Measurements from ENCODE around the gene SLC25A21. TPM values are rescaled to one million over a fixed set of nuclear protein-coding genes. Genes with fewer than 3 reads are reported as not detected.

The SLC25A21 gene
- total and polyA plus RNA-seq, 2 experiments from 2014 or later, result 10.6 to 12.1 TPM

DNA sequence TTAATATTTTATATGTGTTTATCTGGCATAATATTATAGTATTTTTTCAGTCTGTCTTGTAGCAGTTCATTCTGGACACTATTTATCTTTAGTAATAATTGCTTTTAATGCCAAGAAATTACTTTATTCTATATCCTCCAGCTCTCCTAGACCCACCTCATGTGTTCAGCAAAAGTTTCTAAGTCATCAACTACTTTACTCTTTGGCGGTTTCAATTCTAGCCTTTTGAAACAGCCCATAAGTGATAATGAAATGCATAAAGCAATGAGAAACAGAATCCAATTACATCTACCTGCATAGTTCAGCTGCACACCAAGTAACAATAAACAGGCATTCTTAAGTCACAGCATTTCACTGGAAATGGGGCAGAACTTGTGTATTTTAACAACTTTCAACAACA lies 225.5 kb downstream of the SLC25A21 start:
- Mint-ChIP-seq H3K27me3 (ENCODE audit: insufficient read depth, low read depth, poor library complexity) (no peaks in the 10 kb centered on the region), H3K4me1 (peaks cover 12% of the 10 kb centered on the region; the same call in 2 of the 3 replicates), H3K9me3 (no peaks in the 10 kb centered on the region), H3K27ac (no peak overlapping the region), H3K4me3 (no peak overlapping the region), H3K36me3 (ENCODE audit: low read depth) (no peaks in the 10 kb centered on the region)
- H3K79me2 ChIP-seq (replicated peaks; ENCODE audit: insufficient read depth), result no peaks in the 10 kb centered on the region
- no peak overlapping the region for H3K27ac ChIP-seq (ENCODE audit: low read depth)
- no peaks in the 10 kb centered on the region for H3K9me2 ChIP-seq (ENCODE audit: insufficient read depth)
- no peak overlapping the region for H2AFZ ChIP-seq
- H3K4me1 ChIP-seq (ENCODE audit: insufficient read depth), result peaks cover 14% of the 10 kb centered on the region
- H3K36me3 ChIP-seq (ENCODE audit: insufficient read depth), result no peaks in the 10 kb centered on the region
- ATAC-seq (no peak), DNase-seq (ENCODE audit: low spot score) (no peak)
- no peak overlapping the region for H3K4me2 ChIP-seq
- H3F3A ChIP-seq (replicated peaks; ENCODE audit: low read depth), result no peaks in the 10 kb centered on the region
- no peak overlapping the region for H3K4me3 ChIP-seq
- no peaks in the 10 kb centered on the region for H4K20me1 ChIP-seq (replicated peaks; ENCODE audit: insufficient read depth)
- H3K27me3 ChIP-seq (ENCODE audit: insufficient read depth), result no peaks in the 10 kb centered on the region
- no peak for TF ChIP-seq NANOG (IDR thresholded peaks at IDR 0.05; ENCODE audit: borderline replicate concordance)
- no peak for TF ChIP-seq EZH2 (IDR thresholded peaks at IDR 0.05; ENCODE audit: low read depth, unreplicated experiment)
- TF ChIP-seq CREB1 (CRISPR knock-in tag; IDR thresholded peaks at IDR 0.05; ENCODE audit: low read depth), result no peak
- no peak for TF ChIP-seq ZNF114 (CRISPR knock-in tag; IDR thresholded peaks at IDR 0.05)

DNA sequence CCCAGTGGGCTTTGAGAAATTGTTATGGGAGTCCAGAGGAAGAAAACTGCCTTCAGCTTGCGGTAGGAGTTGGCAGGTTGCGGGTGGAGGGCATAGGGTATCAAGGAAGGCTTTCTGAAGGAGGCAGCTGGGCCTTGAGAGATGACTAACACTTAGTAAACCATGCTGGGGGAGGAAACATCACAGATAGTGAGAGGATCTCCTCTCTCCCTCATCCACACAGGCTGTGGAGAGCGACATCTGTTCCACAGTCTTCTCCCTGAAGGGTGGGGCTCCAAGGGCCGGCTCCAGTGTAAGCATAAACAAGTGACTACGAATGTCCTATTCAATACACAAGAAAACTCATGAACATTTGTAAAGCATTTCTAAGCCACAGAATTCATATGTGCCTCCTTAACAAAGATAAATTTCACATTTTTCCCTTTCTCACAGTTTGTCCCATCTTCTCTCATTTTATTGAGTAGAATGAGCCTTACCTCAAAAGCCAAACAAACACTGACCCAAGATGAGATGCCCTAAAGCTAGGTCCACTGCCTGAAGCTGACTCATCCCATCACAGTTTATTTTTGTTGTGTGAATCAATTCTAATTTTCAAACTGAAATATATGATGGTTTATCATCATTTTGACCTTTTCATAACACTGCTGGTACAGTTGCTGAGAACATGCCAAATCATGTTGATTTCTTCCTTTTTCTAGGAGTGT lies 227.9 kb downstream of the SLC25A21 start:
- H3K36me3 ChIP-seq (ENCODE audit: insufficient read depth), result no peaks in the 10 kb centered on the region
- no peaks in the 10 kb centered on the region for H3K4me1 ChIP-seq (ENCODE audit: insufficient read depth)
- TF ChIP-seq, protein P1, sequence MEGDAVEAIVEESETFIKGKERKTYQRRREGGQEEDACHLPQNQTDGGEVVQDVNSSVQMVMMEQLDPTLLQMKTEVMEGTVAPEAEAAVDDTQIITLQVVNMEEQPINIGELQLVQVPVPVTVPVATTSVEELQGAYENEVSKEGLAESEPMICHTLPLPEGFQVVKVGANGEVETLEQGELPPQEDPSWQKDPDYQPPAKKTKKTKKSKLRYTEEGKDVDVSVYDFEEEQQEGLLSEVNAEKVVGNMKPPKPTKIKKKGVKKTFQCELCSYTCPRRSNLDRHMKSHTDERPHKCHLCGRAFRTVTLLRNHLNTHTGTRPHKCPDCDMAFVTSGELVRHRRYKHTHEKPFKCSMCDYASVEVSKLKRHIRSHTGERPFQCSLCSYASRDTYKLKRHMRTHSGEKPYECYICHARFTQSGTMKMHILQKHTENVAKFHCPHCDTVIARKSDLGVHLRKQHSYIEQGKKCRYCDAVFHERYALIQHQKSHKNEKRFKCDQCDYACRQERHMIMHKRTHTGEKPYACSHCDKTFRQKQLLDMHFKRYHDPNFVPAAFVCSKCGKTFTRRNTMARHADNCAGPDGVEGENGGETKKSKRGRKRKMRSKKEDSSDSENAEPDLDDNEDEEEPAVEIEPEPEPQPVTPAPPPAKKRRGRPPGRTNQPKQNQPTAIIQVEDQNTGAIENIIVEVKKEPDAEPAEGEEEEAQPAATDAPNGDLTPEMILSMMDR (conservative IDR thresholded peaks at IDR 0.05; ENCODE audit: low read depth in 2 of 2), result no peak
- TF ChIP-seq EZH2 (IDR thresholded peaks at IDR 0.05; ENCODE audit: low read depth, unreplicated experiment) (no peak), EZH2phosphoT487 (IDR thresholded peaks at IDR 0.05; ENCODE audit: unreplicated experiment) (no peak), CREB1 (CRISPR knock-in tag; IDR thresholded peaks at IDR 0.05; ENCODE audit: low read depth) (no peak)
- TF ChIP-seq, protein P2, sequence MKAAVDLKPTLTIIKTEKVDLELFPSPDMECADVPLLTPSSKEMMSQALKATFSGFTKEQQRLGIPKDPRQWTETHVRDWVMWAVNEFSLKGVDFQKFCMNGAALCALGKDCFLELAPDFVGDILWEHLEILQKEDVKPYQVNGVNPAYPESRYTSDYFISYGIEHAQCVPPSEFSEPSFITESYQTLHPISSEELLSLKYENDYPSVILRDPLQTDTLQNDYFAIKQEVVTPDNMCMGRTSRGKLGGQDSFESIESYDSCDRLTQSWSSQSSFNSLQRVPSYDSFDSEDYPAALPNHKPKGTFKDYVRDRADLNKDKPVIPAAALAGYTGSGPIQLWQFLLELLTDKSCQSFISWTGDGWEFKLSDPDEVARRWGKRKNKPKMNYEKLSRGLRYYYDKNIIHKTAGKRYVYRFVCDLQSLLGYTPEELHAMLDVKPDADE (IDR thresholded peaks at IDR 0.05), result no peak
- TF ChIP-seq, protein P3, sequence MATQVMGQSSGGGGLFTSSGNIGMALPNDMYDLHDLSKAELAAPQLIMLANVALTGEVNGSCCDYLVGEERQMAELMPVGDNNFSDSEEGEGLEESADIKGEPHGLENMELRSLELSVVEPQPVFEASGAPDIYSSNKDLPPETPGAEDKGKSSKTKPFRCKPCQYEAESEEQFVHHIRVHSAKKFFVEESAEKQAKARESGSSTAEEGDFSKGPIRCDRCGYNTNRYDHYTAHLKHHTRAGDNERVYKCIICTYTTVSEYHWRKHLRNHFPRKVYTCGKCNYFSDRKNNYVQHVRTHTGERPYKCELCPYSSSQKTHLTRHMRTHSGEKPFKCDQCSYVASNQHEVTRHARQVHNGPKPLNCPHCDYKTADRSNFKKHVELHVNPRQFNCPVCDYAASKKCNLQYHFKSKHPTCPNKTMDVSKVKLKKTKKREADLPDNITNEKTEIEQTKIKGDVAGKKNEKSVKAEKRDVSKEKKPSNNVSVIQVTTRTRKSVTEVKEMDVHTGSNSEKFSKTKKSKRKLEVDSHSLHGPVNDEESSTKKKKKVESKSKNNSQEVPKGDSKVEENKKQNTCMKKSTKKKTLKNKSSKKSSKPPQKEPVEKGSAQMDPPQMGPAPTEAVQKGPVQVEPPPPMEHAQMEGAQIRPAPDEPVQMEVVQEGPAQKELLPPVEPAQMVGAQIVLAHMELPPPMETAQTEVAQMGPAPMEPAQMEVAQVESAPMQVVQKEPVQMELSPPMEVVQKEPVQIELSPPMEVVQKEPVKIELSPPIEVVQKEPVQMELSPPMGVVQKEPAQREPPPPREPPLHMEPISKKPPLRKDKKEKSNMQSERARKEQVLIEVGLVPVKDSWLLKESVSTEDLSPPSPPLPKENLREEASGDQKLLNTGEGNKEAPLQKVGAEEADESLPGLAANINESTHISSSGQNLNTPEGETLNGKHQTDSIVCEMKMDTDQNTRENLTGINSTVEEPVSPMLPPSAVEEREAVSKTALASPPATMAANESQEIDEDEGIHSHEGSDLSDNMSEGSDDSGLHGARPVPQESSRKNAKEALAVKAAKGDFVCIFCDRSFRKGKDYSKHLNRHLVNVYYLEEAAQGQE (IDR thresholded peaks at IDR 0.05; ENCODE audit: unreplicated experiment), result no peak
- H3K9me2 ChIP-seq (ENCODE audit: insufficient read depth), result no peaks in the 10 kb centered on the region
- no peak overlapping the region for H3K4me3 ChIP-seq
- H3K4me1 Mint-ChIP-seq, result peaks cover under 1% of the 10 kb centered on the region; the same call in 1 of the 3 replicates
- no peaks in the 10 kb centered on the region for H3K9me3 Mint-ChIP-seq
- no peaks in the 10 kb centered on the region for H3K36me3 Mint-ChIP-seq (ENCODE audit: low read depth)
- H3K4me3 Mint-ChIP-seq, result no peak overlapping the region
- no peak overlapping the region for H3K27ac ChIP-seq (ENCODE audit: low read depth)
- no peaks in the 10 kb centered on the region for H3K27me3 Mint-ChIP-seq (ENCODE audit: insufficient read depth, low read depth, poor library complexity)
- H2AFZ ChIP-seq, result no peak overlapping the region
- DNase-seq (ENCODE audit: low spot score) (no peak), ATAC-seq (no peak)
- H3K27ac Mint-ChIP-seq, result no peak overlapping the region
- H3K27me3 ChIP-seq (ENCODE audit: insufficient read depth), result no peaks in the 10 kb centered on the region
- no peaks in the 10 kb centered on the region for H4K20me1 ChIP-seq (replicated peaks; ENCODE audit: insufficient read depth)
- no peak overlapping the region for H3K4me2 ChIP-seq
- H3K79me2 ChIP-seq (replicated peaks; ENCODE audit: insufficient read depth), result no peaks in the 10 kb centered on the region
- no peaks in the 10 kb centered on the region for H3F3A ChIP-seq (replicated peaks; ENCODE audit: low read depth)

Measured in GM23338 (cell line).